ENCODE measurements around the gene GPATCH1. TPM values are rescaled to one million over a fixed set of nuclear protein-coding genes. Genes with fewer than 3 reads are reported as not detected.

The GPATCH1 gene
- total and polyA plus RNA-seq, 2 of the 8 experiments (the other 6 are each of a cell fraction or from before 2014, with no cell fraction given) = 4.3 to 8.2 TPM

DNA sequence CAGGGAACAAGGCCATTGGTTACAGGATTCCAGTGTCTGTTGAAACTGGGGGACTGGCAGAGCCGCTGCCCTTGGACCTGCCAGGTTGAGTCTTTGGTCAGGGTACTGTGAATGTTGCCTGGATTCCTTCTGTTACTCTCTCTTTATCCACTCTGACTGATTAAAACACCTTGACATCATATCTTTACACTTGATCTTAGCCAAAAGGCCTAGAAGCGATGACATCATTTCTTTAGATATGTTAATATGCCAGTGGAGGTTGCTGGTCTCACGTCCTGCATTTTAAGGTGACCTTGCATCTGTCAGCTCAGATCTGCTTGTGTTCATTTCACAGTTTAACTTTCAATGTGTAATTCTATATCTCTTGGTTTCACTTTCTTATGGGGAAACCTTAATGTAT, 9.2 kb downstream of the GPATCH1 start:
- Histone ChIP-seq H3K14ac (ENCODE audit: insufficient read length) (no peak overlapping the region), H3K9ac (replicated peaks in 1 of 4; ENCODE audit: extremely low read depth in 1 of 4, low read depth in 3 of 4, low read length in 3 of 4) (no peak overlapping the region), H3K36me3 (ENCODE audit: control insufficient read depth in 2 of 4, insufficient read depth in 4 of 4, low read length in 3 of 4) (peaks cover 3 to 31% (median 10%) of the 10 kb centered on the region in 4 experiments; a peak in 6 of 8 replicates), H3K4me2 (ENCODE audit: insufficient read depth in 1 of 2, low read depth in 2 of 2, low read length in 2 of 2) (no peak overlapping the region), H2BK120ac (replicated peaks; ENCODE audit: low read depth, low read length) (no peak overlapping the region), H3K79me1 (ENCODE audit: low read depth, low read length) (no peaks in the 10 kb centered on the region), H3K27me3 (replicated peaks in 1 of 4; ENCODE audit: control insufficient read depth in 3 of 4, extremely low read depth in 1 of 4, insufficient read depth in 3 of 4, low read length in 3 of 4) (no peaks in the 10 kb centered on the region), H3K4ac (replicated peaks; ENCODE audit: insufficient read length, low read depth, low read length) (no peak overlapping the region), H2BK5ac (ENCODE audit: low read depth, low read length) (no peak overlapping the region), H4K91ac (replicated peaks; ENCODE audit: insufficient read length, low read length) (no peak overlapping the region), H3K4me3 (ENCODE audit: extremely low read depth in 1 of 4, insufficient read depth in 2 of 4, low read depth in 3 of 4, low read length in 4 of 4) (no peak overlapping the region), H3K56ac (replicated peaks; ENCODE audit: insufficient read length, low read depth, low read length) (no peak overlapping the region), H3K18ac (ENCODE audit: extremely low read depth, low read length) (no peak overlapping the region), H2BK20ac (ENCODE audit: low read length) (no peak overlapping the region), H3K23ac (ENCODE audit: insufficient read length) (no peak overlapping the region), H2AFZ (ENCODE audit: low read length) (no peak overlapping the region), H3K9me3 (ENCODE audit: insufficient read depth in 2 of 2, low read depth in 1 of 2, low read length in 1 of 2) (no peaks in the 10 kb centered on the region), H2BK12ac (ENCODE audit: low read depth, low read length) (no peak overlapping the region), H4K5ac (ENCODE audit: insufficient read length, low read depth, low read length) (no peak overlapping the region), H4K20me1 (replicated peaks in 1 of 2; ENCODE audit: control insufficient read depth in 1 of 2, insufficient read depth in 2 of 2, low read length in 2 of 2) (peaks cover 0 to 3% of the 10 kb centered on the region in 2 experiments), H3K79me2 (ENCODE audit: control insufficient read depth in 1 of 2, insufficient read depth in 2 of 2, low read length in 2 of 2) (no peaks in the 10 kb centered on the region), H2AK5ac (ENCODE audit: low read depth, low read length) (no peak overlapping the region), H3K27ac (ENCODE audit: low read depth, low read length) (no peak overlapping the region), H4K8ac (ENCODE audit: extremely low read depth, insufficient read depth, low read length) (no peak overlapping the region), H2BK15ac (ENCODE audit: low read length) (no peak overlapping the region), H3K4me1 (replicated peaks in 1 of 4; ENCODE audit: control insufficient read depth in 3 of 4, insufficient read depth in 4 of 4, low read length in 3 of 4) (no peaks in the 10 kb centered on the region), H3K23me2 (ENCODE audit: low read depth, low read length) (no peaks in the 10 kb centered on the region)
- CTCF ChIA-PET (ENCODE audit: partially characterized antibody) = interaction anchor here (1.0 to 1.3 kb wide), 2 partner anchors 19 to 28 kb away, joined by 3 read pairs; no protein-coding TSS in a partner anchor
- POLR2A ChIA-PET (ENCODE audit: partially characterized antibody) = no interaction called here
- DNase-seq (ENCODE audit: low read depth in 1 of 2, low spot score in 2 of 2) (no peak), FAIRE-seq (no peak)
- TF ChIP-seq TAF1 (IDR thresholded peaks at IDR 0.05; ENCODE audit: low read depth, low read length) (no peak), SAP30 (IDR thresholded peaks at IDR 0.05; ENCODE audit: insufficient read depth, insufficient replicate concordance, low read length) (no peak), JUND (IDR thresholded peaks at IDR 0.05; ENCODE audit: low read length) (peak; percentile 54; the same call in 1 of the 2 replicates), TAF7 (optimal IDR thresholded peaks at IDR 0.05; ENCODE audit: borderline replicate concordance, low read depth, low read length) (no peak), JUN (IDR thresholded peaks at IDR 0.05; ENCODE audit: low read depth, low read length) (peak; percentile 27; the same call in 1 of the 2 replicates), GTF2F1 (IDR thresholded peaks at IDR 0.05; ENCODE audit: borderline replicate concordance, low read depth, low read length) (no peak), SIN3A (conservative IDR thresholded peaks at IDR 0.05 in 1 of 2, IDR thresholded peaks at IDR 0.05 in 1 of 2; ENCODE audit: low read depth in 1 of 2, low read length in 2 of 2) (no peak), CREB1 (IDR thresholded peaks at IDR 0.05) (no peak)
- 70% methylated on average over 3 of the region's 3 CpGs; no CpG with 5 or more reads in 1 of the 2 experiments for WGBS, 2 experiments (ENCODE audit: extremely low coverage in 1 of 2, insufficient coverage in 1 of 2, insufficient read length in 1 of 2, insufficient replicate concordance in 2 of 2, low coverage in 1 of 2, low lambda C conversion rate in 2 of 2, missing lambda C conversion rate in 1 of 2)
